GOT3 (cell line): ENCODE data around the gene NSF.
A peak's percentile ranks its signal among the peaks of the same experiment; 100 is the strongest.

Experiments used
- DNase-seq: peaks from one replicate; lab custom pipeline; 2025; ENCODE audit warnings: mixed read lengths; lab: John Stamatoyannopoulos, UW

The NSF gene

GRCh38 chr17:46717999-46718398 lies 127.5 kb downstream of the NSF start:
- no peak for DNase-seq

DNA sequence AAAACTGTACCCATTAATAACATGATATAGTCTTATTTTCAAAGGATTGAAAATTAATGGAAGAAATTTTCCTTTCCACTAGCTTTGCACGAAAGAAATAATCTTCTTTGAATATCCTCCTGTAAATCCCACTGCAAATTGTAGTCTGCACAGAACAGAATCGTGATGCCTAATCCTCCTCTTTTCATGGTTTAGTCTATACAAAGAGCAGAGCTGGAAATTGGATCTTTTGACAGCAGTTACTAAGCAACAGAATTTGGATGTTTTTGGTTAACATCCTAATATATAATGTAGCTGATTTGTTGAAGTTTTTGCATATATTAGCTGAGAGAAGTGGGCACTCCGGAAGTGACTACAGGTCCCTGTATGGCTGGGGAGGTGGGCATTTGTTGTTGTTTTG lies 129.4 kb downstream of the NSF start:
- DNase-seq: no peak

GRCh38 chr17:46720408-46720807 lies 129.9 kb downstream of the NSF start:
- DNase-seq: no peak

- DNase-seq: no peak
These were observed 132.3 kb downstream of the NSF start for GRCh38 chr17:46722662-46723285.

- no peak for DNase-seq
These were observed 135.7 kb downstream of the NSF start for GRCh38 chr17:46726206-46726605.

DNA sequence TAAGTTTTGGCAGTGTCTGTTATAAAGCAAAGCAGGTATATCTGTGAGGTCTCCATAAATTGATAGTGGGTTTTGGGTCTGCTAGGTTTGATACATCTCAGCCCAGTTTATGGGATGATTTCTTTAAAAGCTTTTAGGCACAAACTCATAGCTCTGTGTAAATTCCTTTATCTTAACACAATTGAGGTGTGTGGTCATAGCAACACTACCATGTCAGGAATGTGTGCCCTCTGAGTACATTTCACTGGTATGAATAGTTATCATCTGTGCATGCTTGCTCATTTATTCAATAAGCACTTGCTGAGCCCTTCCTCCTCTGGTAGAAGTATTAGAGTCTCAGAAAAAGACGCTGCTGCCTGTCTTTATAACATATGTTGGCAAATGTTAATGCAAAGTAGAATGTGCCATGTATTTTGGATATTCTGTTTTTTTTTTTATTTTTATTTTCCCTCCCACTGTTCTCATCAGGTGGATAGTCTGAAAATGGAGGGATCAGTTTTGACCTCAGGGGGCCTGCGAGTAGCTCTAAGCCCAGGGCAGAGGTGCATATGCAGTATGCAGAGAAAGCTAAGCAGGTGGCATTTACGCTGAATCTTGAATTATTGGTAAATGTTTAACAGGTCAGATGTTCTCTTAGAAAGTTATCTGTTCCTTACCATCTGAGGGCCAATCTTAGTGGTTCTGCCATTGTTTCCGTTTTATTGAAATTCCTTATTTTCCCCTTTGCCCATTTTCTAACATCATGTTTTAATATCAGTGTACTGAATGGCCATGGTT lies 137.3 kb downstream of the NSF start:
- no peak for DNase-seq

DNA sequence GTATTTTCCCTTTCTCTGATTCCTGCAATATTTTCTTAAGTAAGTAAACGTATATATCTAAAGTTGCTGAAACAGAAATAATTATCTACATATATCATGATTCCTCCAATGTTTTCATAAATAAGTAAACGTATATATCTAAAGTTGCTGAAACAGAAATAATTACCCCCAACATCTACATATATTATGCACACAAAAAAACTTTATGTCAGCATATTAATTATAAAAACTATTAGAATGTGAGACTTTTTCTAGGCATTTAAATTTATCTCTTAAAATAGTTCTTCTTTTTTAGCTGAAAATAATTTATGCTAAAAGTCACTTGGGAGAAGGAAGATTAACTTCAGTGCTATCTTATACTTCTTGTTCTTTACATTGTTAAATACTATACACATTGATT lies 139.6 kb downstream of the NSF start:
- DNase-seq: no peak

DNA sequence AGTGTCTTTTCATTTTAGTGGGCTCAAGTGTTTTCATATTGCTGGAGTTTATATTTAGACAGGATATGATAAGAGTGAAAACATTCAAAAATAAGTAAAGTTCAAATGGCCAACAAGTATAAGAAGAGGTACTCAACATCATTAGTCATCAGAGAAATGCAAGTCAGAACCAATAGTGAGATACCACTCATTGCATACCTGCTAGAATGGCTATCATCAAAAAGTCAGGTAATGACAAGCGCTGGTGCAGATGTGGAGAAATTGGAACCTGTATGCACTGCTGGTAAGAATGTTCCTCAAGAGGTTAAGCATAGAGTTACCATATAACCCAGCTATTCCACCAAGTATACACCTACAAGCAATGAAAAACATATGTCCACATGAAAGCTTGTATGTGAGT lies 140.2 kb downstream of the NSF start:
- DNase-seq: no peak

GRCh38 chr17:46732160-46732559 lies 141.7 kb downstream of the NSF start:
- no peak for DNase-seq

GRCh38 chr17:46732754-46733398 lies 142.4 kb downstream of the NSF start:
- DNase-seq: no peak

- DNase-seq: no peak
These were observed 143.5 kb downstream of the NSF start for GRCh38 chr17:46733837-46734475.

GRCh38 chr17:46736100-46736499 lies 145.6 kb downstream of the NSF start:
- no peak for DNase-seq

DNA sequence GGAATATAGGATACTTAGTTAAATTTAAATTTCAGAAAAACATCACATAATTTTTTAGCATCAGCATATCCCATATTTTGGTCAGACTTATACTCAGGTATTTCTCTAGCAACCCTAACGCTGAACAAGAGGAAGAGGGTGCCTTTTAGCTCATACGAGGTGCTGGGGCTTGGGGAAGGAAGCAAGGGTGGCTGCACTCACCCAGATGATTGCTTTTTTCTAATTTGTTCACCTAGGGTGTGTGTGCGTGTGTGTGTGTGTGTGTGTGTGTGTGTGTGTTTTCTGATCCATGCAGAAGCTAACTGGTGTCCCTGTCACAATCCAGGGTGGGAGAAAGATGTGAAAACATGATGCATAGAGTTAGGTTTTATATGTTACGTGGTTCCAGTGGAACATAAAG lies 146.9 kb downstream of the NSF start:
- DNase-seq: no peak

GRCh38 chr17:46738544-46738943 lies 148.1 kb downstream of the NSF start:
- DNase-seq: no peak

GRCh38 chr17:46739982-46740381 lies 149.5 kb downstream of the NSF start:
- DNase-seq: no peak

DNA sequence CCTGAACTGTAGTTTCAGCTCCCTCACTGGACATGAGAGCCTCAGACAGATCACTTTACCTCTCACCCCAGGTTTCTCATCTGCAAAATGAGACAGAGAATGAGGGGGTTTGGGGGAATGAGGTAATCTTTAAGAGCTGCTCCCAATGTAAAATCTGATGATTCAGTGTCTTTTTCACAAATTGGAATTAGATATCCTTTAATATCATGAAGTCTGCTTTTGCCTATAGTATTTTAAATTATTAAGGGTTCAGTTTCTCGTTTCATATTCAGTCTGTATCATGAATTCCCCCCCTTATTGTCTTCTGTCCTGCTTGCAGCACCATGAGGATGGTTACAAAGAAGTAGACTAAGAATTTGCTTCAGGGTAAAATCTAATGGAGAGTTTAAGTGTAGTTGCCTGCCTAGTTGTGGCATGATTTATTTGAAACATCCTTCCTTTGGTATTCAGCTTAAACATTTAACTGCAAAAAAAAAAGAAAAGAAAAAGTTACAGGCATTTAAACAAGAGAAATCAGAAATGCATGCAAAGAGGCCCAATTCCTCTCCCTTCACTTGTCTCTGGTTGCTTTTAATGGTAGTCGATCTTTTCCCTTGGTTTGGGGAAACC lies 150.8 kb downstream of the NSF start:
- no peak for DNase-seq

- peak; percentile 3 for DNase-seq
These were observed 152.2 kb downstream of the NSF start for GRCh38 chr17:46742565-46743270.

DNA sequence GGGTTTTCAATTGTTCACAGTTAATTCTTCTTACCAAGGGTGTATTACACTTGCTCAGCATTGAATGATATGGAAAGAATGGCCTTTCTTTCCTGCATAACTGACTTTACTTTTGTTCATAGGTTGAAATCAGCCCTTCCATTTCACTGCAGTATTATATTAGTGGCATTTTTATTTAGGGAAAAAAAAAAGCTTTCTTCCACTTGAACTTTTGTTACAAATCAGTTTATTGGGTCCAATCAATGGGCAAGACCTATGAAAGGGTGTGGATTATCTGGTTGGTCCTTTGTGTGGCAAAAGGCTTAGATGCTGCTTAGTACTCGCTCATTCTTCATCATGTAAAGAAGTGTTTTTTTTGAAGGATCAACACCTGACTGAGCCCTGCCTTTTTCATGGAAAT lies 154.0 kb downstream of the NSF start:
- DNase-seq: no peak

- no peak for DNase-seq
These were observed 154.9 kb downstream of the NSF start for GRCh38 chr17:46745376-46745775.

DNA sequence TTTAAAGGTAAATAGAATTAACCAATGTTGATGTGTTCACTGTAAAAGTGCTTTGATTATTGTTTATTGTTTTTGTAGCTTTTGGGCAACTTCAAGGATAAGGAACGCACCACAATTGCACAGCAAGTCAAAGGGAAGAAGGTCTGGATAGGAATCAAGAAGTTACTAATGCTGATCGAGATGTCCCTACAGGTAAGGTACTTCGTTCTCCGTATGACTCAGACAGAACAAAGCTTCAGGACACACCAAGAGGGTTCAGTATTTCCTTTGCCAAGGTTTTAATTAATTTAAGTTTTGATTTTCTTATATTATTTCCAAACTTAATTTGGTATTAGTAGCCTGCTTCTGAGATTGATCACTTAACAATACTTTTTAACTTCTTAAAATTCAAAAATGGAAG lies 161.0 kb downstream of the NSF start:
- no peak for DNase-seq

GRCh38 chr17:46753776-46754175 lies 163.3 kb downstream of the NSF start:
- no peak for DNase-seq
